GM12878 (cell line): ENCODE results near the gene EHBP1. TPM values are rescaled to one million over a fixed set of nuclear protein-coding genes. Genes with fewer than 3 reads are reported as not detected.

Source experiments
- ATAC-seq: fragments of 200-7000 bp; cut with Tn5 transposase; 3 replicates; pipeline ENCODE4 v1.9.1; 2020; ENCODE audit warnings: mild to moderate bottlenecking, moderate library complexity
- BruUV-seq: library from RNA; stranded (reverse); fragments of 400-500 nt; replicated peaks from 2 replicates; lab custom pipeline; 2021; lab: Mats Ljungman, UMichigan
- CTCF ChIA-PET: fragments of 300-600 bp; sonication (Branson Sonifier 250); formaldehyde crosslinking; extraction: SDS; loops from one replicate; lab custom pipeline; 2021; ENCODE audit warnings: inconsistent platforms; lab: Yijun Ruan, JAX
- POLR2A ChIA-PET: fragments of 350-600 bp; formaldehyde crosslinking; extraction: SDS; loops from one replicate; lab custom pipeline; 2021; ENCODE audit warnings: inconsistent platforms; lab: Charles Lee
- RAD21 ChIA-PET: fragments of 300-600 bp; sonication (Branson Sonifier 250); formaldehyde crosslinking; loops from one replicate; lab custom pipeline; 2023; ENCODE audit warnings: antibody characterized with exemption; ENCODE audit not compliant: unreplicated experiment; lab: Charles Lee
- SMC1A ChIA-PET: fragments of 300-600 bp; sonication (Branson Sonifier 250); formaldehyde crosslinking; loops from one replicate; lab custom pipeline; 2023; ENCODE audit not compliant: unreplicated experiment, uncharacterized antibody; lab: Charles Lee
- DNase-seq: peaks from one replicate; pipeline ENCODE4 v3.0.0-alpha.2; 2011; ENCODE audit warnings: low read depth, low spot score
- FAIRE-seq: peaks from 3 replicates; lab custom pipeline; 2011; peaks lifted over from hg19 to GRCh38; lab: Jason Lieb, UNC
- H2AFZ ChIP-seq: 2 replicates; pipeline ENCODE4 v1.6.0; 2011; ENCODE audit warnings: low read depth, low read length, control low read depth; ENCODE audit not compliant: control insufficient read depth
- H3K27ac ChIP-seq: 2 replicates; pipeline ENCODE4 v1.5.1; 2011; ENCODE audit warnings: control low read depth; ENCODE audit not compliant: control insufficient read depth, insufficient read depth
- H3K27me3 ChIP-seq, 2 experiments: replicated peaks in 1 of 2; 2 replicates each; pipeline versions ENCODE4 v1.6.0 to v1.6.1; 2011; ENCODE audit warnings: low read length in 1 of 2; ENCODE audit not compliant: control insufficient read depth in 2 of 2, insufficient read depth in 2 of 2
- H3K36me3 ChIP-seq, 2 experiments: 2 replicates each; pipeline ENCODE4 v1.5.1; 2011; ENCODE audit warnings: low read length in 1 of 2; ENCODE audit not compliant: control insufficient read depth in 2 of 2, insufficient read depth in 2 of 2
- H3K4me1 ChIP-seq: 2 replicates; pipeline ENCODE4 v1.6.1; 2011; ENCODE audit warnings: mild to moderate bottlenecking, low read length, moderate library complexity, mixed read lengths; ENCODE audit not compliant: control insufficient read depth, insufficient read depth
- H3K4me2 ChIP-seq: 2 replicates; pipeline ENCODE4 v1.6.0; 2011; ENCODE audit warnings: control low read depth; ENCODE audit not compliant: control insufficient read depth, insufficient read depth
- H3K4me3 ChIP-seq: fragments of 200-600 bp; sonication (generic); 2 replicates; pipeline ENCODE4 v1.5.1; 2016
- H3K79me2 ChIP-seq: 2 replicates; pipeline ENCODE4 v1.6.0; 2011; ENCODE audit warnings: low read length; ENCODE audit not compliant: control insufficient read depth, insufficient read depth
- H3K9ac ChIP-seq: 2 replicates; pipeline ENCODE4 v1.8.0; 2011; ENCODE audit warnings: low read length, control low read depth, mixed read lengths; ENCODE audit not compliant: control insufficient read depth, insufficient read depth
- H3K9me3 ChIP-seq: replicated peaks from 3 replicates; pipeline ENCODE4 v1.5.1; 2011; ENCODE audit warnings: mild to moderate bottlenecking, low read length; ENCODE audit not compliant: control insufficient read depth, insufficient read depth
- H4K20me1 ChIP-seq: 2 replicates; pipeline ENCODE4 v1.6.0; 2011; ENCODE audit not compliant: control insufficient read depth, insufficient read depth
- CEBPB ChIP-seq, 2 experiments: fragments of 150-350 bp in 1 of 2; IDR thresholded peaks; 2 replicates each; pipeline ENCODE4 v1.6.1; 2012 to 2014; ENCODE audit warnings: low read depth in 2 of 2, low read length in 2 of 2, borderline replicate concordance in 1 of 2, inconsistent platforms in 1 of 2
- EED ChIP-seq: sonication (generic); IDR thresholded peaks from 2 replicates; pipeline ENCODE4 v1.6.1; 2016; ENCODE audit warnings: antibody characterized with exemption, low read depth
- IRF5 ChIP-seq: fragments of 450-650 bp; IDR thresholded peaks from 2 replicates; pipeline ENCODE4 v1.6.1; 2017; ENCODE audit warnings: borderline replicate concordance
- MXI1 ChIP-seq: fragments of 150-350 bp; IDR thresholded peaks from 2 replicates; pipeline ENCODE4 v1.6.1; 2011; ENCODE audit warnings: low read depth, mild to moderate bottlenecking, inconsistent platforms, low read length, improper control_type of control experiment
- NR2F1 ChIP-seq: fragments of 450-650 bp; conservative IDR thresholded peaks from 2 replicates; pipeline ENCODE4 v1.6.1; 2017; ENCODE audit warnings: mild to moderate bottlenecking
- POLR2A ChIP-seq: IDR thresholded peaks from 2 replicates; pipeline ENCODE4 v1.6.1; 2011; ENCODE audit warnings: low read depth, mild to moderate bottlenecking, low read length
- SIX5 ChIP-seq: IDR thresholded peaks from 2 replicates; pipeline ENCODE4 v1.6.1; 2011; ENCODE audit warnings: mild to moderate bottlenecking, low read depth, low read length, moderate library complexity; ENCODE audit not compliant: severe bottlenecking
- SKIL ChIP-seq: fragments of 450-650 bp; IDR thresholded peaks from 2 replicates; pipeline ENCODE4 v1.6.1; 2017; ENCODE audit warnings: mild to moderate bottlenecking, low read depth, inconsistent platforms; ENCODE audit not compliant: poor library complexity, severe bottlenecking
- SREBF1 ChIP-seq: IDR thresholded peaks from 2 replicates; pipeline ENCODE4 v1.6.1; 2012; ENCODE audit warnings: mild to moderate bottlenecking, low read length
- SREBF2 ChIP-seq: IDR thresholded peaks from 2 replicates; pipeline ENCODE4 v1.6.1; 2012; ENCODE audit warnings: mild to moderate bottlenecking, low read length
- TAF1 ChIP-seq: IDR thresholded peaks from 2 replicates; pipeline ENCODE4 v1.6.1; 2011; ENCODE audit warnings: mild to moderate bottlenecking, low read depth, low read length, borderline replicate concordance
- YY1 ChIP-seq: IDR thresholded peaks from 2 replicates; pipeline ENCODE4 v1.6.1; 2011; ENCODE audit warnings: low read depth, mild to moderate bottlenecking, low read length
- ZSCAN29 ChIP-seq: fragments of 450-650 bp; IDR thresholded peaks from 2 replicates; pipeline ENCODE4 v1.6.1; 2017; ENCODE audit warnings: mild to moderate bottlenecking, moderate library complexity
- in situ Hi-C: fragments of 300-500 bp; cut with MboI; formaldehyde crosslinking; loops from 9 replicates; pipeline ENCODE4 v1.14.3; 2018; ENCODE audit warnings: mixed read lengths
- intact Hi-C: fragments of 100-400 bp; cut with micrococcal nuclease; formaldehyde crosslinking; loops from one replicate; pipeline ENCODE4 v1.14.2; 2022; ENCODE audit not compliant: unreplicated experiment
- polyA plus RNA-seq, 11 experiments: library from polyadenylated mRNA; depleted of rRNA in 4 of 11; unstranded in 6 of 11; stranded (reverse) in 5 of 11; fragments of >200 nt; fragmentation: Nextera tagmentation in 4 of 11; fragmentation: Illumina TruSeq in 1 of 11; extraction: Ambion mirVana in 4 of 11; extraction: Trizol in 1 of 11; gene quantifications; 1 replicate in 1 of 11; 2 replicates in 10 of 11; pipeline versions ENCODE4 v1.2.1 to v1.2.3, GENCODE V29; 2011 to 2016; ENCODE audit warnings: inconsistent platforms in 2 of 11, missing spikeins in 2 of 11, low read depth in 1 of 11
- total RNA-seq, 4 experiments: library from RNA; depleted of rRNA in 3 of 4; stranded (reverse); fragments of >200 nt in 3 of 4; fragmentation: Illumina TruSeq in 1 of 4; extraction: Trizol in 1 of 4; gene quantifications; 2 replicates each; pipeline versions ENCODE4 v1.2.1 to v1.2.3, GENCODE V29; 2013 to 2021

The EHBP1 gene
- total and polyA plus RNA-seq, 10 of the 15 experiments (the other 5 are each of a cell fraction or from before 2014, with no cell fraction given) = 5.7 to 26.1 (median 13.6) TPM

- TF ChIP-seq CEBPB (IDR thresholded peaks at IDR 0.05; ENCODE audit: borderline replicate concordance in 1 of 2, low read depth in 2 of 2, low read length in 2 of 2) (no peak), NR2F1 (no peak), ZSCAN29 (no peak), YY1 (no peak), MXI1 (no peak), POLR2A (no peak), SREBF2 (no peak), EED (no peak)
These were observed 69.8 kb downstream of the EHBP1 start (continued) for GRCh38 chr2:62775367-62775668.

- Histone ChIP-seq H3K4me2 (no peak overlapping the region), H3K9ac (no peak overlapping the region), H3K4me3 (no peak overlapping the region), H3K9me3 (peaks cover 8% of the 10 kb centered on the region), H3K4me1 (no peaks in the 10 kb centered on the region), H3K27ac (no peak overlapping the region)
- BruUV-seq = no TSS peak
- intact Hi-C loops = loop anchor here (10.0 kb wide), 1 partner anchor 271 kb away; the partner anchor contains the start of gene OTX1
- FAIRE-seq (no peak), ATAC-seq (no peak)
- CTCF ChIA-PET = no interaction called here
- SMC1A ChIA-PET = no interaction called here
- POLR2A ChIA-PET = no interaction called here
- TF ChIP-seq SIX5 = no peak
- TF ChIP-seq TAF1 = no peak
- no peak for TF ChIP-seq IRF5
- no peak for TF ChIP-seq CEBPB (IDR thresholded peaks at IDR 0.05; ENCODE audit: borderline replicate concordance in 1 of 2, low read depth in 2 of 2, low read length in 2 of 2)
- no peak for TF ChIP-seq SREBF1
- TF ChIP-seq SKIL = no peak
- TF ChIP-seq, all 136 proteins: peak for 0
- Histone ChIP-seq H3K36me3 (no peaks in the 10 kb centered on the region), H2AFZ (no peak overlapping the region), H4K20me1 (no peaks in the 10 kb centered on the region), H3K79me2 (no peaks in the 10 kb centered on the region), H3K27me3 (no peaks in the 10 kb centered on the region)
- DNase-seq = no peak
- RAD21 ChIA-PET = no interaction called here
- in situ Hi-C loops = loop anchor here (10.0 kb wide), 2 partner anchors 701 to 761 kb away; no protein-coding TSS in a partner anchor
These were observed 78.2 kb downstream of the EHBP1 start for GRCh38 chr2:62783679-62784078.
